HG03103 (cell line): Measurements from ENCODE around the gene KCNK15.
"Not testable (repeated sequence)": the region's sequence is repeated elsewhere in the genome, so short reads cannot be mapped to it uniquely, and the experiment has no call there.

Source experiments
- ATAC-seq: cut with Tn5 transposase; IDR thresholded peaks from one replicate; pipeline ENCODE4 v1.9.1; 2021; ENCODE audit warnings: low read depth; ENCODE audit not compliant: unreplicated experiment

KCNK15 gene

DNA sequence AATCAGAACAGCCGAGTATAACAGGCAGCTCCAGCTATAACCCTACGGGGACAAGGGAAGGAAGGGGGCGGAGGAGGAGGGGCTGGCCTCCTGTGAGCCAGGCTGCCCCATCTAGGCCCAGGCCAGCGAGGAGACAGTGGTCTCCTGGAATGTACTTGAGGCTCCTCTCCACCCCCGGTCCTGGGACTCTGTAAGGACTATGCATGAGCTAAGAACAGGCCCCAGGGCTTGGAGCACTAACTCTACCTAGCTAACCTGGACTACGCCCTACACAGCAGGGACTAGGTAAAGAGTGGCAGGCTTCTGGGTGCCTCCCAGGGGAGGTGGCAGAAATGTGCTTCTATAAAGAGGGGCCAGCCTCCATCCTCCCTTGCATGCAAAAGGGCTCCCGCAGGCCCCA, 8.9 kb downstream of the KCNK15 start:
- no peak for ATAC-seq

DNA sequence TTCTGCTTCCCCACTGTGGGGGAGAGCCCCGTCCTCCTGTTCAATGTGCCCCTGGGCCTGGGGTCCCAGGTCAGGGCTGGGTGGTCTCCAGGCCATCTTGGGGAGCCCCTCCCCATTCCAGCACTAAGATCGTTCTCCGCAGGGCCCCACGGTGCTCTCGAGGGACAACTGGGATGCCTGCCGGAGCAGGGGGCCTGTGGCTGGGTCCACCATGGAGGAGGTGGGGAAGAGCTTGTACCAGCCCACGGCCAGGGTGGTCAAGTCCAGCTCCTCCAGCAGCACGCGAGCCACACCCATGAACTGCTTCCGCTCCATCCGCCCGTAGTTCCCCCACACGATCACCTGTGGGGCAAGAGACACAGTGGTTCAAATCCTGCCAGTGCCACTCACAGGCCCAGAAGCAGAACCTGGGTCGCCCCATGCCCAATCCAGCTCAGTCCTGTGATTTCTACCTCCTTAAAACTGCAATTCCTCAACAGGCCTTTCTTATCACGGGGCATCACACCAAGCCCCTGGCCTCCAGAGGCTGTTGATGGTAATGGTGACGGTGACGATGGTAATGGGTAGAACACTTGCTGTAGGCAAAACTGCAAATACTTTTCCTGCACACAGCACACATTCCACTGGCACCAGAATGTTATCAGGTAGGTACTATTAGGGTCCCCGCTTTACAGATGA, 10.5 kb downstream of the KCNK15 start:
- ATAC-seq = no peak

DNA sequence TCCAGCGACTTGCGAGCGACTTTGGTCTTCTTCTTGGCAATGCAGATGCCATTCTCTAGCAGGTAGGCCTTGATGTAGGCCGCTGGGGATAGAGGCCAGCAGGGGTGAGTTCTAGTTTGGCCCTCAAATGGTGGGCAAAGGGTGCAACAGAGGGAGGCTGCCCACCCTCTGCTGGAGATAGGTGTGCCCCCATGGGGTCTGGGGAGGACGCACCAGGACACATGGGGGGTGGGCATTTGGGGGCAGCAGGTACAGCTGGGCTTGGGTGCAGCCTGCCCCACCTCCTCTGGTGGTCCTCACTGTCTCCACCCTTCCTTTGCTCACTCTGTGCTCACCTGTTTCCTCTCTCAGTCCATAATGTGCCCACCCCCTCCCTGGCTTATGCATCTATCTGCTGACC, 11.3 kb downstream of the KCNK15 start:
- no peak for ATAC-seq

DNA sequence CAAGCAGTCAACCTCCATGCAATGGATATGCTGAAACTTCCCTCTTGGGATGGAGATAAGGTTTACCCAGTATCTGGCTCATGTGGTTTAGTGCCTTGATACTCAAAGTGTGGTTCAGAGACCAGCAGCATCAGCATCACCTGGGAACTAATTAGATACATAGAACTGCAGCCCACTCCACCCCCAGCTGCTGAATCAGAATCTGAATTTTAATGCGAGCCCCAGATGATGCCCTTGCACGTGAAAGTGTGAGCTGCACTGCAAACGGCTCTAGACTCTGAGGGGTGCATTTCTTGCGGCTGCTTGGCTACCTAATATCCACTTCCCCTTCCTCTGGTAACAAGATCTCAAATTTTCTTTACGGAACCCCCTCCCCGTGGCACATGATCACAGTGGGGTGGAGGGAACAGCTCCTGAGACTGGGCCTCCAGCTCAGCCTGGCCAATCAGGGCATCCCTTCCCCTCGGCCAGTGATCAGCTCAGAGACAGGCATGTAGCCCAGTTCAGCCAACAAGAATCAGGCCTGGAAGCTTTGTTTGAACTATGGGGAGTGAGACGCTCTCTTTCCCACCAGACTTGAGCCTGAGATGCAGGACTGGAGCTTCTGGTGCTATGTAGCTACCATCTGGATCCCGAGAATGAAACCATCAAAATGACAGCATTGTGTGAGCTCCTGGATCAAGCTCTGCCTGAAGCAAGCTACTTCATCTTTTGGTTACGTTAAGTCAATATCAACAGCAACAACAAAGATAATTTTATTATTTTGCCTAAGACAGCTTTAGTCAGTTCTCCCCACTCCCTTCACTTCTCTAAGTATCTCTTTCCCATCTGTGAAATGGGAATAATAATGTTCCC, 12.8 kb downstream of the KCNK15 start:
- no peak for ATAC-seq

DNA sequence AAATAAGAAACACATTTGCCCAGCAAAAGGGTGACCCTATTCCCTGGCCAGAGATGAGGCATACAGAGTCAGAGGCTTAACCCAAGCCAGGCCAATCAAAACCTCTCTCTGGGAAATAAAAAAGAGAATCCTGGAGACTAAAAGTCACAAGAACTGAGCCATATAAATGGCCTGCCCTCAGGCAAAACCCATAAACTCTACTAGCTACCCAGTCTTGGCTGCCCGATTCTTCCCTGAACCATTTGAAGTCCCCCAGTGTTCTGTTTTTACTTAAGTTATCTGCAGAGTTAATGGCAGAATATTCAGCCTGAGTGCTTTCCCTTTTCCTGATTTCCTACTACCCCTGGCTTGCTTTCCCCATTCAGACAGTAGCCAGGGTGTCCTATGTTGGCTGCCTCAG, 13.9 kb downstream of the KCNK15 start:
- no peak for ATAC-seq

DNA sequence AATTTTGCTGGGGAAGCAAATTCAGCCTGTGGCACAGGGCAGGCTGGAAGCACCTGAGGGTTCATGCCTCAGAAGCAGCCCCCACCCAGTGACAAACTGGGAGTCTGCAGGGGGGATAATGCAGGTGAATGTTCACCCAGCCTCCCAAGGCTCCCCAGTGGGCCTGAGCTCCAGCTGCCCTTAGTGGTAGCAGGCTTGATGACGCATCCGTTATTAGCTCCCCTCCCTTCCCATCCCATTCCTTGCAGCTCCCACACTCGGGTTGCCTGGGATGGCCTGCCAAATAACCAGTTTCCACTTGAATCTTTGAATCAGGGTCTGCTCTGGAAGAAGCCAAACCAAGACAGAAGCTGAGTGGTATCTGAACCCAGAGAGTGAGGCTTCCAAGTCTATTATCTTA, 15.8 kb downstream of the KCNK15 start:
- ATAC-seq = no peak

DNA sequence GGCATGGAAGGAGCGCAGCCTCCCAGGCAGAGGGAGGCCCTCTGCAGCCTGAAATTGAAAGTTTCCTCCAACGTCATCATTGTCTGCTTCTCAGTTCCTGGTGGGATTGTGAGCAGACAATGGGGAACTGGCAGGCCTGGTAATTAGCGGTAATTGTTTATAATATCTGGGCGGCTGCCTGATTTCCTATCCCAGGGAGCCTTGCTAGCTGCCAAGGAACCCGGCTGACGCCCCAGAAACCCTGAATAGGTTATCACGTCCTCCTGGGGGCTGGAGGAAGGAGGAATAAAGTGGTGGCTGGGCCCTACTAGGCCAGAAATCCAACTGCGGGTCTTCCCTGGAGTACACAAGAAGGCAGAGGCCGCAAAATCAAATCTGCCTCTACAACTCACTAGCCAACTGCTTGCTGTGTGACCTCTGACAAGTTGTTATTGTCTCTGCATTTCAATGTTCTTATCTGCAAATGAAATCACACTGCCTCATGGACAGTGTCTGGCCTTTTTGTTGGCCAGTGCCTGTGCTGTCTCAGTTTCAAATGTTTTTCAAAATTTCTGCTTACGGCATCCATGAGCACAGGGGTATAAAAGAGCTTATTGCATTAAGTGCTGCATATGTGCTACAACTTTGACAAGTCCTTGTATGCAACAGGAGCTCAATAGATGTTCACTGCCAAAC, 16.9 kb downstream of the KCNK15 start:
- no peak for ATAC-seq

DNA sequence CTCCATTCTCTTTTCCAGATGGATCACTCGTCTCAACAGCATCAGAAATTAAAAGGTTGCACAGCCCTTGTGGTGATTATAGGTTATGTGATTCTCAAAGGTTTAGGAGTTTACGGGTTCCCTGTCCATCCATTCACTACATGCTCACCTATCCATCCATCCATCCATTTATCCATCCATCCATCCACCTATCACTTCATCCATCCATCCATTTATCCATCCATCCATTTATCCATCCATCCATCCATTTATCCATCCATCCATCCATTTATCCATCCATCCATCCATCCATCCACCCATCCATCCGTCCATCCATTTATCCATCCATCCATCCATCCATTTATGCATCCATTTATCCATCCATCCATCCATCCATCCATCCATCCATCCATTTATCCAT, 18.1 kb downstream of the KCNK15 start:
- not testable (repeated sequence) for ATAC-seq

DNA sequence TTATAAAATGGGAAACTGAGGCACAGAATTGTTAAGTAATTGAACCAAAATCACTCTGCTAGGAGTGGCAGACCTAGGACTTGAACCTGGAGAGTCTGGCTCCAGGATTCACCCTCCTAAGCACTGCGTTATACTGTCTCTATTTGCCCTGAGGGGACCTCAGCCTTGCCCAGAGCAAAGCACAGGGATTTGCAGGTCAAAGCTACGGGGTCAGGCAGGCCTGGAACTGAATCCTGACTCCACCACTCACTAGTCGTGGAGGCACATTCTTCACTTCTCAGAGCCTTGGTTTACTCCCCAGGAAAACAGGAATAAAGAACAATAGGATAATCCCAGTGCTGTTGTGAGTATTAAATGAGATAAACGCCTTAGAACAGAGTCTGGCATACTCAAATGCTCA, 19.4 kb downstream of the KCNK15 start:
- ATAC-seq = no peak

DNA sequence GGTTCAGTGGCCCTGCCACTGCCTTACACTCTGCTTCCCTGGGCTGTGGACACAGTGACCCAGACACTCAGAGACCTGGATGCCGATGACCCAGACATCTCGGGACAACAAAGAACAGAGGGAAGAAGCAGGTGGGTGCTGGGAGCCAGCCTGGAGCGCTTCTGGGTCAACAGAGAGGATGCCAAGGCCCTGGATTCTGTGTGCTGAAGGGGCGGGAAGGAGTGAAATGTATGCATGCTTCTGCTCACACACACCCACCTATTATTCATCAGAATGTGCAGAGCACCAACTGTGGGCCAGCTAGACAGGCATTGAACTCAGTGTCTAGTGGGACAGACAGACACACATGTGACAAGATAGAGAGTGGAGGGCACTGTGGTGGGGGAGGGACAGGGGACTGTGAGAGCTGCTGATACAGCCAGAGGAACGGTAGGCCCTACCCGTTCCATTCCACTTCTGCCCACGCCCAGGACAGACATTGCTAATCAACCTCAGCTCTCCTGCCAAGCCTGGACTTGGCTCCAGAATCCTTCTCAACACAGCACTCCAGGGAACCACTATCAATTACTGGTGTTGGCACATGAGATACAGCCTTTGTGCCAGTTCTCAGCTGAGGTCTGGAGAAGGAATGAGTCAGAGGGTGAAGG, 20.2 kb downstream of the KCNK15 start:
- ATAC-seq = no peak

DNA sequence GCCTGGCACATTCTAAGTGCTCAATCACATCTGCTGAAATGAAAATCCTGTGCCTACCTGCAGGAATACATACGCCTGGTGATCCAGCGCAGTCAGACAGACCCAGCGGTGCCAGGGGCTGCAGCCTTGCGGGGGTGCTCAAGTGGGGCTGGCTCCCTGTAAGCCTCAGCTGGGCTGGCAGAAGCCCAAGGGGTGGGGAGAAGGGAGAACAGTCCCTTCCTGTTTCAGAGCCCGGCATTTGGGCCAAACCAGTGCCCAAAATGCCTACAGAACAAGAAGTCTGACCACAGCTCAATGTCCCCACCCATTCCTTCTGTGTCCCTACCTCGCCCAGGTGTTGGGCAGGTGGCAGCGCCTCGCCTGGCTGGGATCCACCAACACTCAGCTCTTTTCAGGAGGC, 22.6 kb downstream of the KCNK15 start:
- no peak for ATAC-seq

DNA sequence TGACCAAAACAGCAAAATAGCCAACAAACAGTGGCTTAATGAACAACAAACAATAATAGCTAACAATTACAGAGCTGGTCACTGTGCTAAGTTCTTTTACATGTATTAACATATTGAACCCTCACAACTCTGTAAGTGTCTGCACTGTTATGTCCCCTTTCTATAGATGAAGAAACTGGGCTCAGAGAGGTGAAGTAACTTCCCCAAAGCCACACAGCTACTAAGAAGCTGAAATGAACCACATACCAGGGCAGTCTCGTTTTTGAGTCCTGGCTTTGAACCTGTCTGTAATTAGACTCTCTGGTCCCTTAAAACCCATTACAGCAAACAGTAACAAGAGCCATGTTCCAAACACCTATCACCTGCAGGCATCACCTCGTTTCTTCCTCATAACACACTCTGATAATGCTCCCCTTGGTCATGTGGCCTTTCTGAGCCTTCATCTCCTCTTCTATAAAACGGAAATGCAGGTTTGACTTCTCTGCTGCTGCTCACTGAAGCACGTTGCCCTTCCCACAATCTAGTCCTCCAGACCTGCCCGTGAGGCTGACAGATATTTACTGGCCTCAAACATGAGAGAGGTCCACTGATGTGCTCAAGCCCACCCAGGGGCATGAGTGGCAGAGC, 23.3 kb downstream of the KCNK15 start:
- no peak for ATAC-seq

DNA sequence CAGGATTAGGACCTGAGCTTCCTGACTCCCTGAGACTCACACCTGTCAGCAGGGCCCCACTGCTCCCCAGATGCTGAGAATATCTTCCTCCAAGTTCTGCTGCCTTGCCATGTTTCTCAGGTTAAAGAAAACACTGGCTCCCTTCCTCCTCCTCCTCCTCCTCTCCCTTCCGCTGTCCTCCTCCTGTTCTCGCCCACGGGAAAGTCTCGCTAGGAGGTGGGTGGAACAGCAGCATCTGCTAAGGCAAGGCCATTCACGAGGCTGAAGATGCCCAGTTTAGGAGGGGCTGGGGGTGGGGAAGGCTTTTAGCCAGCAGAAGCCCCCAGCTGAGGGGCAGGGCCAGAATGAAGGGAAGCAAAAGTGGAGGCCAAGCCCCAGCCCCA, 23.8 kb downstream of the KCNK15 start:
- no peak for ATAC-seq

DNA sequence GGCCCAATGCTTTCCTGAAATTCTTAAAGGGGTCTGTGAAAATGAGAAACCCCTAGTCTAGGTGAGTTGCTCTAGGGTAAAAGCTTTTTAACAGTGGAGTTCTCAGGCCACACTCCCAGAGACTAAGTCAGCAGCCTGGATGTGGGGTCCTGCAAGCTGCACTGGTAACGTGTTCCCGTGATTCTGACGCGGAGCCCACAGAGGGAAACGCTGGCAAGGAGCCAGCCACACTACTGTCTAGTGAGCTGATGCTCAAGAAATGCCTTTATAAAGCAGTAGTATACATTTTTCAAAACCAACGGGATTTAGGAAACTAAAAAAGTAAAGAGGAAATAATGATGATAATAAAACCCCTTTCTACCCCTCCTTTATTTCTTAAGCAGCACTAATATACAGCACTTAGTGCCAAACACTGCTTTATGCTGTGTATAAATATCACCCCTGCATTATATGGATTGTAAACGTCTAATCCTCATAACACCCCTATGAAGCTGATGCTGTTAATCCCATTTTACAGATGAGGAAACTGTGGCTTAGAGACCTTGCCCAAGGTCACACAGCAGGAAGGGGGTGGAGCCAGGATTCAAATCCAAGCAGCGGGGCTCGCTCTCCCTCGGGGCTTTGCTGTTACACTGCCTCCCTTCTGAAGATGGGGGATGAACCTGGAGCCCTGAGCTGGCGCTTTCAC, 25.0 kb downstream of the KCNK15 start:
- no peak for ATAC-seq

DNA sequence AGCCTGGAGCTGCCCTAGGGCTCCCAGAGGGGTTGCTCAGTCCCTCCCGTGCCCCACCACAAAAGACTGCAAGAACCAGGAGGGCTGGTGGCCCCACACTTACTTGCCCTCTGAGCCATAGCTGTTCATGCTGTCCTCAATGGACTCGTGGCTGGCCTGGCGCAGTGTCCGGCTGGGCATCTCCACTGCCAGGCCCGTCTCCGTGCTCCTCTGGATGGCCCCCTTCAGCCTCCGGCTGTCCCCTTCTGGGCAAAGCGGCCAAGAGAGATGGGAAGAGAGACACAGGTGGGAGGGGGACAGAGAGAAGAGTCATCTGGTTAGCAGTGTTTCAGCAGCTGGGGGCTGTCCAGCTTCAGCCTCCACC, 25.5 kb downstream of the KCNK15 start:
- ATAC-seq = no peak

DNA sequence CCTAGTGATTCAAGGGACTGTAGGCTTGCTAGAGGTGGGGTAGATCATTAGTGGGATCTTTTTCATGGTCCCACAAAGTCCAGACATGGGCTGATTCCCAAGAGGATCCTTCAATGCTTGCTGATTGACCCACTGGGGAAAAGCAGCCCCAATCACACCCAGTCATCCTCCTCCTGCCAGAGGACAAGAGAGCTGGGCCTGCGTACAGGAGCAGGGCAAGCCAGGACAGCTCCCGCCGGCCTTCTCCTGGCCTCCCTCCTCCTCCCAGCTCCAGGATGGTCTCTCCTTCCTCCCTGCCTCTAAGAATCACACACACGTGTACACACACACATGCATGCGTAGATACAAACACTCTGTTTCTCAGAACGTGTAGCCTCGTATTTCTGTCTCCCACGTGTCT, 27.0 kb downstream of the KCNK15 start:
- no peak for ATAC-seq

DNA sequence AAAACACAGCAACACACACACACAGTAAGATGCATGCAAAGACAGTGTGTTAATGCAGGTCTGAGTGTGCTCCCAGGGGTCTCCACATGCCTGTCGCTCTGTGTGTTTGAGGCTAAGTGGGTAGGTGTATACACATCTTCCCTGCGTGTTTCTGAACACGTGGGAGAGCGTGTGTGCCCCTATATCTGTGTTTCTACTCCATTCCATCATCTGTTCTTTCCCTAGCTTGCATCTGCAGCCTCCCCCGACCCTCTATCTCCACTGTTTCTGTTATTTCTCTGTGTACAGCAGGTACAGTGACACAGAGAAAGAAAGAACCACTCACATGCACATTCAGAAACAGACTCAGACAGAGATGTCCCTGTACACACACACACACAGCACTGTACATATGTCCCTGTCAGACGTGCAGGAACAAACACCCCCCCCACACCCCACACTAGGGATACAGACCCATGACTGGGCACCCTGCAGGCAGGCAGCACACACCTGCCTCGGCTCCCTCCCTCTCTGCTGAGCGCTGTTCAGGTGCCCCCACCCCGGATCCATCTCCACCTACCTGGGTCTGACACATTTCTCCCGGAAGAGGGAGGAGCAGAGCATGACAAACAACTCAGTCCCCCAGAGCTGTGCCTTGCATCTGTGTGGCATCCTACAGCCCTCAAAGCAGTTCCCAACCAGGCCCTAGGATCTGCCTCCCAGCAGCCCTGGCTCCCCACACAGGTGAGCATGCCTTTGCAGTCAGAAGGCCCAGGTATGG, 27.6 kb downstream of the KCNK15 start:
- no peak for ATAC-seq

DNA sequence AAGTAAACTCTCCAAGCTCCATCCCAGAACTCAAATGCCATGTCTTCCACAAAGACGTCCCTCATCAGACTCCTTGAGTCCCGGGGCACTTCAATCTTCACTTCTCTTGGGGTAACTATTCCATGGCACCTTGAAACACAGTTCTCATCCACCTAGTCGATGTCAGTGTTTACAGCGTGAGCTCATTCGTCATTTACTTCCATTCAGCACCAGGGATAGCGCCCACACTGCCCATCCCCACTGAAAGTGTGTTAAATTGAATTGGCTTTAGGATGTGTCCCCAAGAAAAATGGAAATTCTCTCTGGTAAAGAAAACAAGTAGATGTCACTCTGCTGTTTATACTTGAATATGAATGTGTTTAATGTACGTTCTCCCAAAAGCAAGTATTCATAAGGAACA, 31.3 kb downstream of the KCNK15 start:
- ATAC-seq = no peak

DNA sequence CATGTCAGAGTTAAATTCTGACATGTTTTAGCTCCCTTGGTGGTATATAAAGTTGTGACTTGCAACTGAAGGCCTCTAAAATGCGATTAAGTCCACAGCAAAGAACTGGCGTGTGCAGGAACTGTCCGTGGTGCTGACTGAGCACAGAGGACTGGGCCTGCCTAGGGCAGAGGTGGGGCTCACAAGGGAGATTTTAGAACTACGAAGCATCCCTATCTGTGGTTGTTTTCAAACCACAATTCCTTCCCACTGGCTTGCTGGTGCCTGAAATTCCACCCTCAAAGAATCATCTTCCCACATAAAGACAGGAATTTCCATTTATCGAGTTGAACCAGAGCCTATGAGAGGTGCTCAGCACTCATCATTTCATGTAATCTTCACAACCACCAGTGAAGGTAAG, 34.6 kb downstream of the KCNK15 start:
- no peak for ATAC-seq

DNA sequence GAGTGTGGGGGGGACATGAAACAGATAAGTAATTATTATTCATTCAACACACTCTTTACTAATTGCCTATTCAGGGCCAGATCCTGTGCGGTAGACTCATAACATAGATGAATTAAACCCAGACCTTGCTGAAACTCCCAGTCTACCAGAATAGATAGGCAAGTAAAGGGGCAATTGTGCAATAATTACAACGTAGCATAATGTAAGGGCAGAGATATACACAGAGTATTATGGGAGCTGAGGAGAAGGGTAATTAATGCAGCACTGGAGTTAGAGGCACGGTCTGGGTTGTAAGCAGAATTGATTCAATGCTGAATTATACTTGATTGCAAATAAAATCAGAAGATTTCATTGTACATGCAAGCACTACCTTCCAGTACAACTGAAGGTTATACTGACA, 35.5 kb downstream of the KCNK15 start:
- ATAC-seq = no peak
